Tibial nerve (tissue), 4 donors: Measurements from ENCODE around the gene IZUMO1. TPM values are rescaled to one million over a fixed set of nuclear protein-coding genes. Genes with fewer than 3 reads are reported as not detected.

Experiments used
- DNase-seq, 2 donors: peaks; one replicate each; pipeline ENCODE4 v3.0.0-alpha.2; 2019; ENCODE audit warnings: low spot score in 2 of 2
- H3K27ac ChIP-seq, 4 donors: fragments of 200-600 bp; sonication (generic) in 3 of 4; one replicate each; pipeline ENCODE4 v1.5.1; 2017 to 2019; ENCODE audit warnings: mild to moderate bottlenecking in 1 of 4
- H3K27me3 ChIP-seq, 2 donors: fragments of 200-600 bp; sonication (generic) in 1 of 2; one replicate each; pipeline versions ENCODE4 v1.5.1 to v1.6.0; 2017 to 2019
- H3K36me3 ChIP-seq, 3 donors: fragments of 200-600 bp; sonication (generic); one replicate each; pipeline ENCODE4 v1.5.1; 2018 to 2019
- H3K4me1 ChIP-seq, 4 donors: fragments of 200-600 bp; sonication (generic) in 3 of 4; one replicate each; pipeline ENCODE4 v1.5.1; 2017 to 2019
- H3K4me3 ChIP-seq, 4 donors: fragments of 200-600 bp; sonication (generic) in 3 of 4; one replicate each; pipeline ENCODE4 v1.5.1; 2017 to 2019; ENCODE audit warnings: mild to moderate bottlenecking in 1 of 4, moderate library complexity in 1 of 4
- H3K9me3 ChIP-seq, 4 donors: fragments of 200-600 bp; sonication (generic) in 3 of 4; one replicate each; pipeline ENCODE4 v1.5.1; 2017 to 2019
- EP300 ChIP-seq, 2 donors: sonication (generic); formaldehyde crosslinking; IDR thresholded peaks; one replicate each; pipeline ENCODE4 v1.6.1; 2017; ENCODE audit warnings: antibody characterized with exemption in 2 of 2, mild to moderate bottlenecking in 1 of 2
- POLR2A ChIP-seq, 2 donors: fragments of 450-650 bp; IDR thresholded peaks; one replicate each; pipeline ENCODE4 v1.6.1; 2017; ENCODE audit warnings: antibody characterized with exemption in 2 of 2, mild to moderate bottlenecking in 2 of 2, moderate library complexity in 2 of 2
- WGBS, 2 donors: methylation state at CpG; one replicate each; pipeline ENCODE4 v1.1.5; 2018; 5-methylcytosine and 5-hydroxymethylcytosine counted together
- total RNA-seq, 4 donors: library from RNA; depleted of rRNA; stranded (reverse); fragments of >200 nt; gene quantifications; one replicate each; pipeline ENCODE4 v1.1.0, GENCODE V29; 2016
- TF ChIP-seq, protein P1 (sequence below), 5 experiments: fragments of 200-600 bp in 3 of 5; fragments of 450-650 bp in 2 of 5; sonication (generic) in 3 of 5; IDR thresholded peaks; one replicate each; pipeline ENCODE4 v1.5.1; 2016 to 2019; ENCODE audit warnings: antibody characterized with exemption in 5 of 5, mild to moderate bottlenecking in 3 of 5, moderate library complexity in 2 of 5

Gene IZUMO1
- total RNA-seq, result under 1 TPM in 2 of 4 donors, not detected in 2; 0.21 to 0.30 TPM

DNA sequence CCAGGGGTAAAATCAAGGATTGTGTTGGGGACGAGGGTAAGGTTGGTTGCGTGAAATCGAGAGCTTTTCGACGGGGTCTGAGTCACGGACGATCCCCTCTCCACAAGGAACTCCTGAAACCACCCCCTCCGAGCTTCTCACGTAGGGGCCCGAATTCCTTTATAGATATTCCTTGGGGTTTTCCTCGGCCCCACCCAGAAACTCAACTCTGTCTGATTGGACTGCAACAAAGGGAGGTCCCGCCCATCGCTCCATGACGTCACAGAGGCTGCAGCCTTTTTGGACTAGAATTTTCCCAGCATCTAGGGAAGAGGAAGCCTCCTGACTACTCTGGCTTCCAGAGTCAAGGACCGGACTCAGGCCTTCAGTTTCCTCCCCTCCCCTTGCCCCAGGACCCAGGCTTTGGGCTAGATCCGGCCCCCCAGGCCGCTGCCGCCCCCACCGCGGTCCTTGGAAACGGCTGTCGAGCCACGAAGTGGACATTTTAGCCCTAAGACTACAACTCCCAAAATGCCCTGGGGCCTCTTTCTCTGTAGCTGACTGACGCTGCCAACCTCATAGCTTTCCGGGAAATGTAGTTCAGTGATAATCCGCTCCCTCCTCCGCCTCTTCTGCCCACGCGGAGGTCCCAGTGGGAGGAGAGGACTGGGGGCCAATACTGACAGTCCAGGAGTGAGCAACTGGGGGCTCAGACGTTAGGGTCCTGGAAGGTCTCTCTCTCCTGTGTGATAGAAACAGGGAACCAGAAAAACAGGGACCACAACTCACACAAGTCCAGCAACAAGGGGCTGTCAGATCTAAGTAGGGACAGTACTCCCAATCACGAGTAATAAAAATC is at the start of gene IZUMO1:
IZUMO1 (minus strand) TSS at position 172 of the 838 bp plus-strand sequence. CDS start 1,050 bp downstream, outside the sequence.
- peak; percentile 33 to 63 for DNase-seq
- Histone ChIP-seq H3K4me1 (peaks cover 0 to 18% (median 0%) of the 10 kb centered on the region in 4 donors), H3K4me3 (peak within 1 kb of the TSS; percentile 18 to 51 (median 25)), H3K9me3 (no peaks in the 10 kb centered on the region), H3K36me3 (no peaks in the 10 kb centered on the region), H3K27ac (peak within 1 kb of the TSS in 3 of 4 donors; percentile 5 to 87 (median 78)), H3K27me3 (peaks cover 0 to 38% of the 10 kb centered on the region in 2 donors)
- WGBS, 2 donors, result 6 to 7% methylated on average over 24 to 31 of the region's 31 CpGs
- TF ChIP-seq POLR2A (IDR thresholded peaks at IDR 0.05) (peak in 1 of 2 donors; percentile 13), EP300 (IDR thresholded peaks at IDR 0.05) (peak; percentile 14 to 33)
- TF ChIP-seq, protein P1, sequence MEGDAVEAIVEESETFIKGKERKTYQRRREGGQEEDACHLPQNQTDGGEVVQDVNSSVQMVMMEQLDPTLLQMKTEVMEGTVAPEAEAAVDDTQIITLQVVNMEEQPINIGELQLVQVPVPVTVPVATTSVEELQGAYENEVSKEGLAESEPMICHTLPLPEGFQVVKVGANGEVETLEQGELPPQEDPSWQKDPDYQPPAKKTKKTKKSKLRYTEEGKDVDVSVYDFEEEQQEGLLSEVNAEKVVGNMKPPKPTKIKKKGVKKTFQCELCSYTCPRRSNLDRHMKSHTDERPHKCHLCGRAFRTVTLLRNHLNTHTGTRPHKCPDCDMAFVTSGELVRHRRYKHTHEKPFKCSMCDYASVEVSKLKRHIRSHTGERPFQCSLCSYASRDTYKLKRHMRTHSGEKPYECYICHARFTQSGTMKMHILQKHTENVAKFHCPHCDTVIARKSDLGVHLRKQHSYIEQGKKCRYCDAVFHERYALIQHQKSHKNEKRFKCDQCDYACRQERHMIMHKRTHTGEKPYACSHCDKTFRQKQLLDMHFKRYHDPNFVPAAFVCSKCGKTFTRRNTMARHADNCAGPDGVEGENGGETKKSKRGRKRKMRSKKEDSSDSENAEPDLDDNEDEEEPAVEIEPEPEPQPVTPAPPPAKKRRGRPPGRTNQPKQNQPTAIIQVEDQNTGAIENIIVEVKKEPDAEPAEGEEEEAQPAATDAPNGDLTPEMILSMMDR (IDR thresholded peaks at IDR 0.05), result no peak

GRCh38 chr19:48795685-48796070 is 49.0 kb upstream of the IZUMO1 start:
- TF ChIP-seq, protein P1 (IDR thresholded peaks at IDR 0.05), result no peak
- TF ChIP-seq EP300 (IDR thresholded peaks at IDR 0.05) (no peak), POLR2A (IDR thresholded peaks at IDR 0.05) (no peak)
- no peak for DNase-seq
- WGBS, 2 donors, result 29 to 39% methylated on average over 2 of the region's 2 CpGs
- H3K27ac ChIP-seq, result peak overlapping the region; percentile 50 to 95 (median 69)
- peaks cover 0 to 22% (median 6%) of the 10 kb centered on the region in 4 donors for H3K4me1 ChIP-seq
- H3K4me3 ChIP-seq, result peak overlapping the region in 2 of 4 donors; percentile 32 to 47
- H3K27me3 ChIP-seq, result no peaks in the 10 kb centered on the region
- H3K9me3 ChIP-seq, result no peaks in the 10 kb centered on the region
- H3K36me3 ChIP-seq, result peaks cover 0 to 36% (median 0%) of the 10 kb centered on the region in 3 donors

GRCh38 chr19:48795055-48795684 is 48.5 kb upstream of the IZUMO1 start:
- Histone ChIP-seq H3K36me3 (peaks cover 0 to 36% (median 0%) of the 10 kb centered on the region in 3 donors), H3K27me3 (no peaks in the 10 kb centered on the region), H3K27ac (peak overlapping the region; percentile 52 to 95 (median 83)), H3K9me3 (no peaks in the 10 kb centered on the region), H3K4me1 (peaks cover 0 to 22% (median 6%) of the 10 kb centered on the region in 4 donors), H3K4me3 (peak overlapping the region; percentile 23 to 47 (median 38))
- TF ChIP-seq, protein P1 (IDR thresholded peaks at IDR 0.05), result peak; percentile 94 to 99 (median 97)
- TF ChIP-seq POLR2A (IDR thresholded peaks at IDR 0.05) (peak; percentile 8 to 16), EP300 (IDR thresholded peaks at IDR 0.05) (peak; percentile 57 to 78)
- WGBS, 2 donors, result 4 to 7% methylated on average over 27 to 32 of the region's 38 CpGs
- peak; percentile 81 to 90 for DNase-seq

GRCh38 chr19:48794291-48794690 is 47.6 kb upstream of the IZUMO1 start:
- DNase-seq, result no peak

More at GRCh38 chr19:48794291-48794690, 47.6 kb upstream of the IZUMO1 start:
- Histone ChIP-seq H3K9me3 (no peaks in the 10 kb centered on the region), H3K27ac (peak overlapping the region in 3 of 4 donors; percentile 52 to 95 (median 86)), H3K36me3 (peaks cover 0 to 28% (median 0%) of the 10 kb centered on the region in 3 donors), H3K4me1 (peaks cover 0 to 22% (median 6%) of the 10 kb centered on the region in 4 donors), H3K27me3 (no peaks in the 10 kb centered on the region), H3K4me3 (no peak overlapping the region)
- WGBS, 2 donors, result 73 to 79% methylated on average over 6 of the region's 6 CpGs
- TF ChIP-seq EP300 (IDR thresholded peaks at IDR 0.05) (no peak), POLR2A (IDR thresholded peaks at IDR 0.05) (no peak)
- TF ChIP-seq, protein P1 (IDR thresholded peaks at IDR 0.05), result no peak
